ENCODE results near the gene EPHA3.

Gene EPHA3

GRCh38 chr3:89419647-89420241, 312.3 kb downstream of the EPHA3 start:
- no peak for TF ChIP-seq ZNF274 (IDR thresholded peaks at IDR 0.05; ENCODE audit: low read depth, low read length)
- H3K4me3 ChIP-seq (ENCODE audit: low read length) = no peak overlapping the region

DNA sequence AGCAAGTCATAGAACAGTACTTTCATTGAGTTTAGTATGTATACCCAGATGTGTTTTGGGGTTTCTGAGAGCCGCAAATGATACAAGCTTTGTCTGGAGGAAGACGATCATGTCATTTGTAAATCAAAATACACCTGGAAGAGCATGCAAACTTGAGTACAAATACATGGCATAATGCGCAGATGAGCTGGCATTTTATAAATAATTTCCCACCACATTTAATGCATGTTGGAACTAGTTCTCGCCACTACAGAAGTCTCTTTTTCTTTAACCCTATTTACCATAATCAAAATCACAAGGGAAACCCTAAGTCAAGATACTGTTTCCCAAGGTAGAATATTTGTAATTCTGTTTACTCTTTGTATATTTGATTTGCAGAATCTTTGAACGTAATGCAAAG, 318.6 kb downstream of the EPHA3 start:
- H3K4me3 ChIP-seq (ENCODE audit: low read length) = no peak overlapping the region
- no peak for TF ChIP-seq ZNF274 (IDR thresholded peaks at IDR 0.05; ENCODE audit: low read depth, low read length)

DNA sequence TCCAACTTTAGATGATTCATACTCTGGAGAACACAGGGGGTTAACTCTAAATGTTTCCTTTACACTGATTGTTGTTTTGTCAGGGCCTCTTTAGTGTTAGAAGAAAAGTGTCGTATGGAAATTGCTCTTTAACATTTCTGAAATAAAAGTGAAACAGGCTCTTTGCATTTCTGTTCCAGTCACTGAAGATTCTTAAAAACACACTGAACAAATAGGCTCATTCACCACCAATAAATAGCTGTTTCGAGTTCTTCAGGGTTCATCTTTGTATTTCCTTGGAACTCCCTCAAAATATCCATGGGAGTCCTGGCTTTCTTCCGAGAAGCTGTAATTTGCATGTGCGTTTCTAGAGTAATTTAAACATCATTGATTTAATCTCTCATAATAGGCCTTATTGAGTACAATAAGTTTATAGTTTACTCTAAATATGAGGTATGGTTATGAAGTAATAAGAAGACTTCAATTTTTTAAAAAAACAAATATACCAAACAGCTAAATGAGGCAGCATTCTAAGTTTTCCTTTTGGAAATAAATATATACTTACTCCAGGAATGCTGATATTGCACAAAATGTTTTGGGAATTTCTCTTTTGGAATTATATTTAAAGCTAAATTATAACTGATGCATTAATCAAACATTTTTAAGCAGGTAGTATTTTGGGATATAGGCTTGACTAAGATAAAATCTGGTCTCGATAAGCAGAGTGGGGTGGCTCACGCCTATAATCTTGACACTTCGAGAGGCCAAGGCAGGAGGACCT, 327.4 kb downstream of the EPHA3 start:
- H3K4me3 ChIP-seq (ENCODE audit: low read length) = no peak overlapping the region
- TF ChIP-seq ZNF274 (IDR thresholded peaks at IDR 0.05; ENCODE audit: low read depth, low read length) = no peak

GRCh38 chr3:89436846-89437245, 329.4 kb downstream of the EPHA3 start:
- no peak for TF ChIP-seq ZNF274 (IDR thresholded peaks at IDR 0.05; ENCODE audit: low read depth, low read length)
- H3K4me3 ChIP-seq (ENCODE audit: low read length) = no peak overlapping the region

DNA sequence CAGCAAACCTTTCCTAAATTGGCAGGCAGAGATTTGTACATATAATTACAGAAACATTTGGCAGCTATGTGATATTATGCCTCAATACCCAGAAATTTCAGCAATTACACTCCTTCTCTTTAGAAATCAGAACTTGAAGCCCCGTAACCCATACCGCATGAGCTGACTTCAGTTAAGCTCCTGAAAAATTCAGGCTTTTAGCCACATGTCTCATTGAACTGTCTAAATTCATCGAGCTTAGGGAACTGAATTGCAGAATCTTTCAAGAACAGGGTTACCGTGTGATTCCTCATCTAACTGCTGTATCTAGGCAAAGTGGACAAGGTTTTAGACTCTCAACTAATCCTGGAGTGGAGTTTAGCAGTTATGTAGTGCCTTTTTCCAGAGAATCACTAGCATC, 333.0 kb downstream of the EPHA3 start:
- H3K4me3 ChIP-seq (ENCODE audit: low read length) = no peak overlapping the region
- TF ChIP-seq ZNF274 (IDR thresholded peaks at IDR 0.05; ENCODE audit: low read depth, low read length) = no peak

DNA sequence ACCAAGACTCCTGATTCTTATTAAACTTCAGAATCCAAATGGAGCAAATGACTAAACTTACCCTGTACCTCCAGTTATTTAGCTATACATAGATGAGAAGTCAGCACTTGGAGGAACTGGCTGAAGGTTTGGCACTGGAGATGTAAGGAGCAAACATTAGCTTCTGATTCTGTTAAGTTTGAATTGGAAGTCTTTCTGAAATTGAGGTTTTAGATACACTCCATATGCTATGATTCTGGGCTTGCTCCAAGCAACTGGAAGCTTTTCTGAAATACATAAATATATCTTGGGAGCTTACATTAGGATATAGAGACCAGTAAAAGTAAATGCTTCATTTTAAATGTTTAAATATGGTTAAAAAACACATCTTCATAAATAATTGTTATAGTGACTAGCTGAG, 333.7 kb downstream of the EPHA3 start:
- TF ChIP-seq ZNF274 (IDR thresholded peaks at IDR 0.05; ENCODE audit: low read depth, low read length) = no peak
- H3K4me3 ChIP-seq (ENCODE audit: low read length) = no peak overlapping the region

- TF ChIP-seq ZNF274 (IDR thresholded peaks at IDR 0.05; ENCODE audit: low read depth, low read length) = no peak
- no peak overlapping the region for H3K4me3 ChIP-seq (ENCODE audit: low read length)
Observed at GRCh38 chr3:89446593-89446992, 339.2 kb downstream of the EPHA3 start.

GRCh38 chr3:89447243-89447642, 339.8 kb downstream of the EPHA3 start:
- no peak for TF ChIP-seq ZNF274 (IDR thresholded peaks at IDR 0.05; ENCODE audit: low read depth, low read length)

DNA sequence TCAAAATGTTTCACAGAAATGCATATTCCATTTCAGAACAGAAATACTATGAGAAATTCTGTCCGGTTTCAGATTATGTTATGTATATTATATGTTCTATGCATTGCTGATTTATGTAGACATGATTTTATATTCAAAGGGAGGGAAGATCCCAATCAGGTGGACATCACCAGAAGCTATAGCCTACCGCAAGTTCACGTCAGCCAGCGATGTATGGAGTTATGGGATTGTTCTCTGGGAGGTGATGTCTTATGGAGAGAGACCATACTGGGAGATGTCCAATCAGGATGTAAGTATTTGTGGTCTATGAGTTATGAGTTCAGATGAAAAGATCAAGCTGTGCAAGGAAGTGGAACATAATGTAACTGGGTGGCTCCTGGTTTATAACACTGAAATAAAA, 341.7 kb downstream of the EPHA3 start:
- H3K4me3 ChIP-seq (ENCODE audit: low read length) = no peak overlapping the region
- no peak for TF ChIP-seq ZNF274 (IDR thresholded peaks at IDR 0.05; ENCODE audit: low read depth, low read length)

More at GRCh38 chr3:89447243-89447642, 339.8 kb downstream of the EPHA3 start:
- H3K4me3 ChIP-seq (ENCODE audit: low read length) = no peak overlapping the region

DNA sequence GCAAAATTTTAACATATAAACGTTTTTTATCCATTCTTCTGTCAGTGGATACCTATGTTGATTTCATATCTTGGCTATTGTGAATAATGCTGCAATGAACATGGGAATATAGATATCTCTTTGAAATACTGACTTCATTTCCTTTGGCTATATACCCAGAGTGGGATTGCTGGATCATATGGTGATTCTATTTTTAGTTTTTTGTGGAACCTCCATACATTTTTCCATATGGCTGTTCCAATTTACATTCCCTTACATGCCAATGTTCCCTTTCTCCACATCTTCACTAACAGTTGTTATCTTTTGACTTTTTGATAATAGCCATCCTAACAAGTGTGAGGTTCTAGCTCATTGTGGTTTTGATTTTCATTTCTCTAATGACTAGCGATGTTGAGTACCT, 344.6 kb downstream of the EPHA3 start:
- H3K4me3 ChIP-seq (ENCODE audit: low read length) = no peak overlapping the region
- TF ChIP-seq ZNF274 (IDR thresholded peaks at IDR 0.05; ENCODE audit: low read depth, low read length) = no peak

GRCh38 chr3:89455240-89455639, 347.8 kb downstream of the EPHA3 start:
- TF ChIP-seq ZNF274 (IDR thresholded peaks at IDR 0.05; ENCODE audit: low read depth, low read length) = no peak
- H3K4me3 ChIP-seq (ENCODE audit: low read length) = no peak overlapping the region

- no peak for TF ChIP-seq ZNF274 (IDR thresholded peaks at IDR 0.05; ENCODE audit: low read depth, low read length)
- no peak overlapping the region for H3K4me3 ChIP-seq (ENCODE audit: low read length)
Observed at GRCh38 chr3:89467898-89468363, 360.5 kb downstream of the EPHA3 start.

DNA sequence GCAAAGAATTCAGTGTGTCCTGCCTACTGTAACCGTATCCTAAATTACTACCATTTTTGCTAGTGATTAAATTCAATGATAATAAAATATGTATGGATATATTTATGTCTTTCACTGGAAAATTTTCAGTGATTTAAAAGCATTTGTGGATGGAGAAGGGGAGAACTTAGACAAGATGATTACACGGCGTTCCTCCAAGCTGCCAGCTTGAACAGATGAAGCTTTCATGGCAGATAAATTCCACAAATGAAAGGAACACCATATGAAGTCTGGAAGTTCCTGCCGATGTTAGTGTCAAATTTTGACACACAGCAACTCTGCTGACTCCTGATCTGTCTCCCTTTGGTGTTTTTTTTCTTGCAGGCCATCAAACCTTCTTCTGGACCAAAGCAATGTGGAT, 364.7 kb downstream of the EPHA3 start:
- no peak for TF ChIP-seq ZNF274 (IDR thresholded peaks at IDR 0.05; ENCODE audit: low read depth, low read length)
- H3K4me3 ChIP-seq (ENCODE audit: low read length) = no peak overlapping the region

- no peak for TF ChIP-seq ZNF274 (IDR thresholded peaks at IDR 0.05; ENCODE audit: low read depth, low read length)
- no peak overlapping the region for H3K4me3 ChIP-seq (ENCODE audit: low read length)
Observed at GRCh38 chr3:89474333-89475130, 367.1 kb downstream of the EPHA3 start.
